Parathyroid adenoma (tissue), 2 donors: ENCODE measurements around the gene GINM1.

Experiments used
- H2AFZ ChIP-seq: fragments of 300-600 bp; sonication (generic); one replicate; pipeline ENCODE4 v1.7.0; 2017; ENCODE audit warnings: antibody characterized with exemption, mild to moderate bottlenecking
- H3K27ac ChIP-seq: fragments of 300-600 bp; sonication (generic); one replicate; pipeline ENCODE4 v1.7.0; 2017
- H3K27me3 ChIP-seq: fragments of 300-600 bp; sonication (generic); one replicate; pipeline ENCODE4 v1.7.0; 2017; ENCODE audit warnings: low read length; ENCODE audit not compliant: control insufficient read depth, insufficient read depth
- H3K36me3 ChIP-seq: fragments of 300-600 bp; sonication (generic); one replicate; pipeline ENCODE4 v1.7.0; 2017; ENCODE audit warnings: low read length; ENCODE audit not compliant: control insufficient read depth, insufficient read depth
- H3K4me1 ChIP-seq: fragments of 300-600 bp; sonication (generic); one replicate; pipeline ENCODE4 v1.7.0; 2017; ENCODE audit warnings: control low read depth
- H3K4me2 ChIP-seq: fragments of 300-600 bp; sonication (generic); one replicate; pipeline ENCODE4 v1.7.0; 2017; ENCODE audit warnings: low read length
- H3K4me3 ChIP-seq: fragments of 300-600 bp; sonication (generic); one replicate; pipeline ENCODE4 v1.7.0; 2017; ENCODE audit warnings: low read depth, low read length
- H3K79me2 ChIP-seq: fragments of 300-600 bp; sonication (generic); one replicate; pipeline ENCODE4 v1.7.0; 2017; ENCODE audit warnings: control low read depth
- H3K9ac ChIP-seq: fragments of 300-600 bp; sonication (generic); one replicate; pipeline ENCODE4 v1.7.0; 2017; ENCODE audit warnings: mild to moderate bottlenecking
- H3K9me3 ChIP-seq: fragments of 300-600 bp; sonication (generic); one replicate; pipeline ENCODE4 v1.7.0; 2017; ENCODE audit warnings: low read length; ENCODE audit not compliant: control insufficient read depth
- CTCF ChIP-seq: fragments of 300-600 bp; sonication (generic); IDR thresholded peaks from one replicate; pipeline ENCODE4 v1.7.0; 2017; ENCODE audit warnings: antibody characterized with exemption, mild to moderate bottlenecking
- donor health status: primary hyperparathyroidism.

GINM1 gene

GRCh38 chr6:149566410-149567193, 427 bp downstream of the GINM1 start:
- Histone ChIP-seq H3K9ac (peak overlapping the region; percentile 95), H3K4me1 (peaks cover 5% of the 10 kb centered on the region), H3K79me2 (peaks cover 31% of the 10 kb centered on the region), H2AFZ (peak overlapping the region; percentile 99), H3K36me3 (no peaks in the 10 kb centered on the region), H3K4me2 (peak overlapping the region; percentile 98), H3K4me3 (peak overlapping the region; percentile 99), H3K27ac (peak overlapping the region; percentile 94), H3K9me3 (no peaks in the 10 kb centered on the region), H3K27me3 (no peaks in the 10 kb centered on the region)
- TF ChIP-seq CTCF = no peak

GRCh38 chr6:149567194-149567586, 1.0 kb downstream of the GINM1 start:
- peak overlapping the region; percentile 99 for H3K4me3 ChIP-seq
- no peak overlapping the region for H3K9ac ChIP-seq
- peak overlapping the region; percentile 98 for H3K4me2 ChIP-seq
- H3K36me3 ChIP-seq = no peaks in the 10 kb centered on the region
- H3K4me1 ChIP-seq = peaks cover 5% of the 10 kb centered on the region
- peaks cover 37% of the 10 kb centered on the region for H3K79me2 ChIP-seq
- H3K9me3 ChIP-seq = no peaks in the 10 kb centered on the region
- H2AFZ ChIP-seq = peak overlapping the region; percentile 99
- H3K27me3 ChIP-seq = no peaks in the 10 kb centered on the region
- peak overlapping the region; percentile 94 for H3K27ac ChIP-seq
- TF ChIP-seq CTCF = no peak

- no peak for TF ChIP-seq CTCF
- H3K4me2 ChIP-seq = no peak overlapping the region
- no peak overlapping the region for H3K9ac ChIP-seq
- H3K27ac ChIP-seq = no peak overlapping the region
- no peaks in the 10 kb centered on the region for H3K27me3 ChIP-seq
- H3K79me2 ChIP-seq = peaks cover 39% of the 10 kb centered on the region
- H3K9me3 ChIP-seq = no peaks in the 10 kb centered on the region
- no peak overlapping the region for H3K4me3 ChIP-seq
- H2AFZ ChIP-seq = no peak overlapping the region
- peaks cover 5% of the 10 kb centered on the region for H3K4me1 ChIP-seq
- no peaks in the 10 kb centered on the region for H3K36me3 ChIP-seq
Observed at GRCh38 chr6:149567945-149568585, 1.9 kb downstream of the GINM1 start.

GRCh38 chr6:149580880-149581279, 14.7 kb downstream of the GINM1 start:
- H3K36me3 ChIP-seq = no peaks in the 10 kb centered on the region

More at GRCh38 chr6:149580880-149581279, 14.7 kb downstream of the GINM1 start:
- Histone ChIP-seq H3K9me3 (no peaks in the 10 kb centered on the region), H3K79me2 (peaks cover 4% of the 10 kb centered on the region), H3K4me3 (no peak overlapping the region), H3K4me2 (no peak overlapping the region), H3K27ac (no peak overlapping the region), H2AFZ (no peak overlapping the region), H3K27me3 (no peaks in the 10 kb centered on the region), H3K9ac (no peak overlapping the region), H3K4me1 (no peaks in the 10 kb centered on the region)
- no peak for TF ChIP-seq CTCF
